PFSK-1 (cell line): Measurements from ENCODE around the gene DNAH11.

ENCODE experiments used
- POLR2AphosphoS5 ChIP-seq: IDR thresholded peaks from 2 replicates; pipeline ENCODE4 v1.6.1; 2012; ENCODE audit warnings: low read depth, mild to moderate bottlenecking, control low read depth, low read length, moderate library complexity
- SIN3A ChIP-seq: IDR thresholded peaks from 2 replicates; pipeline ENCODE4 v1.6.1; 2012; ENCODE audit warnings: mild to moderate bottlenecking, low read length, moderate library complexity, borderline replicate concordance; ENCODE audit not compliant: insufficient read depth
- TAF1 ChIP-seq: IDR thresholded peaks from 2 replicates; pipeline ENCODE4 v1.6.1; 2012; ENCODE audit warnings: low read length, control low read depth, borderline replicate concordance; ENCODE audit not compliant: insufficient read depth
- TF ChIP-seq, protein P1 (sequence below), 2 experiments: IDR thresholded peaks; 2 replicates each; pipeline versions ENCODE4 v1.6.1 to v1.8.0; 2011 to 2012; ENCODE audit warnings: low read depth in 2 of 2, low read length in 2 of 2, control low read depth in 1 of 2, inconsistent platforms in 1 of 2, mild to moderate bottlenecking in 1 of 2, moderate library complexity in 1 of 2; ENCODE audit not compliant: insufficient read depth in 1 of 2

- TF ChIP-seq SIN3A (no peak), POLR2AphosphoS5 (no peak), TAF1 (no peak)
- TF ChIP-seq, protein P1, sequence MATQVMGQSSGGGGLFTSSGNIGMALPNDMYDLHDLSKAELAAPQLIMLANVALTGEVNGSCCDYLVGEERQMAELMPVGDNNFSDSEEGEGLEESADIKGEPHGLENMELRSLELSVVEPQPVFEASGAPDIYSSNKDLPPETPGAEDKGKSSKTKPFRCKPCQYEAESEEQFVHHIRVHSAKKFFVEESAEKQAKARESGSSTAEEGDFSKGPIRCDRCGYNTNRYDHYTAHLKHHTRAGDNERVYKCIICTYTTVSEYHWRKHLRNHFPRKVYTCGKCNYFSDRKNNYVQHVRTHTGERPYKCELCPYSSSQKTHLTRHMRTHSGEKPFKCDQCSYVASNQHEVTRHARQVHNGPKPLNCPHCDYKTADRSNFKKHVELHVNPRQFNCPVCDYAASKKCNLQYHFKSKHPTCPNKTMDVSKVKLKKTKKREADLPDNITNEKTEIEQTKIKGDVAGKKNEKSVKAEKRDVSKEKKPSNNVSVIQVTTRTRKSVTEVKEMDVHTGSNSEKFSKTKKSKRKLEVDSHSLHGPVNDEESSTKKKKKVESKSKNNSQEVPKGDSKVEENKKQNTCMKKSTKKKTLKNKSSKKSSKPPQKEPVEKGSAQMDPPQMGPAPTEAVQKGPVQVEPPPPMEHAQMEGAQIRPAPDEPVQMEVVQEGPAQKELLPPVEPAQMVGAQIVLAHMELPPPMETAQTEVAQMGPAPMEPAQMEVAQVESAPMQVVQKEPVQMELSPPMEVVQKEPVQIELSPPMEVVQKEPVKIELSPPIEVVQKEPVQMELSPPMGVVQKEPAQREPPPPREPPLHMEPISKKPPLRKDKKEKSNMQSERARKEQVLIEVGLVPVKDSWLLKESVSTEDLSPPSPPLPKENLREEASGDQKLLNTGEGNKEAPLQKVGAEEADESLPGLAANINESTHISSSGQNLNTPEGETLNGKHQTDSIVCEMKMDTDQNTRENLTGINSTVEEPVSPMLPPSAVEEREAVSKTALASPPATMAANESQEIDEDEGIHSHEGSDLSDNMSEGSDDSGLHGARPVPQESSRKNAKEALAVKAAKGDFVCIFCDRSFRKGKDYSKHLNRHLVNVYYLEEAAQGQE (IDR thresholded peaks at IDR 0.05; ENCODE audit: insufficient read depth in 1 of 2, low read depth in 2 of 2, low read length in 2 of 2): no peak
Observed at GRCh38 chr7:21767300-21767900, 224.6 kb downstream of the DNAH11 start.
